NCI-H2196 treated with DMSO at 0.1 percent for 48 hours (cell line): ENCODE data around the gene B3GNT5.
"Not testable (repeated sequence)": the region's sequence is repeated elsewhere in the genome, so short reads cannot be mapped to it uniquely, and the experiment has no call there.

ENCODE experiments used
- DNase-seq: peaks from one replicate; lab custom pipeline; 2025; ENCODE audit not compliant: unreplicated experiment; lab: John Stamatoyannopoulos, UW

Gene B3GNT5

GRCh38 chr3:183229178-183229577, 23.9 kb upstream of the B3GNT5 start:
- DNase-seq: no peak

GRCh38 chr3:183230251-183230650, 22.8 kb upstream of the B3GNT5 start:
- not testable (repeated sequence) for DNase-seq

- DNase-seq: no peak
Observed at GRCh38 chr3:183230826-183231225, 22.2 kb upstream of the B3GNT5 start.

GRCh38 chr3:183233966-183234365, 19.1 kb upstream of the B3GNT5 start:
- no peak for DNase-seq

GRCh38 chr3:183239046-183239445, 14.0 kb upstream of the B3GNT5 start:
- no peak for DNase-seq

- DNase-seq: no peak
Observed at GRCh38 chr3:183242431-183242830, 10.6 kb upstream of the B3GNT5 start.

GRCh38 chr3:183244219-183244618, 8.8 kb upstream of the B3GNT5 start:
- no peak for DNase-seq

- DNase-seq: no peak
Observed at GRCh38 chr3:183244981-183245476, 8.0 kb upstream of the B3GNT5 start.

- no peak for DNase-seq
Observed at GRCh38 chr3:183247011-183247589, 6.0 kb upstream of the B3GNT5 start.

- no peak for DNase-seq
Observed at GRCh38 chr3:183249006-183249718, 3.9 kb upstream of the B3GNT5 start.

- no peak for DNase-seq
Observed at GRCh38 chr3:183252118-183252782, 803 bp upstream of the B3GNT5 start.

- DNase-seq: no peak
Observed at GRCh38 chr3:183253528-183254486, 754 bp downstream of the B3GNT5 start.

GRCh38 chr3:183254487-183255347, 1.7 kb downstream of the B3GNT5 start:
- DNase-seq: no peak

- no peak for DNase-seq
Observed at GRCh38 chr3:183255348-183255730, 2.3 kb downstream of the B3GNT5 start.

GRCh38 chr3:183259087-183259486, 6.0 kb downstream of the B3GNT5 start:
- DNase-seq: no peak

GRCh38 chr3:183259621-183260020, 6.6 kb downstream of the B3GNT5 start:
- no peak for DNase-seq

GRCh38 chr3:183260167-183260904, 7.3 kb downstream of the B3GNT5 start:
- no peak for DNase-seq

GRCh38 chr3:183261151-183261724, 8.2 kb downstream of the B3GNT5 start:
- no peak for DNase-seq

GRCh38 chr3:183262875-183263378, 9.9 kb downstream of the B3GNT5 start:
- no peak for DNase-seq
